Neural cell (in vitro differentiated cells): ENCODE data around the gene SEC24C. TPM values are rescaled to one million over a fixed set of nuclear protein-coding genes. Genes with fewer than 3 reads are reported as not detected.

Source experiments
- H2AFZ ChIP-seq: fragments of 200-600, 300-800 bp; sonication (generic), shearing (Covaris generic); 2 replicates; pipeline ENCODE4 v1.6.0; 2014; ENCODE audit warnings: low read depth, mild to moderate bottlenecking, antibody characterized with exemption, low read length, moderate library complexity
- H3F3A ChIP-seq: fragments of 200-600 bp; shearing (Covaris generic); 2 replicates; pipeline ENCODE4 v1.6.1; 2016; ENCODE audit warnings: mild to moderate bottlenecking, moderate library complexity, mixed read lengths, antibody characterized with exemption, low read length; ENCODE audit not compliant: insufficient read depth, poor library complexity, severe bottlenecking
- H3K27ac ChIP-seq: fragments of 200-600, 300-800 bp; sonication (generic), shearing (Covaris generic); 2 replicates; pipeline ENCODE4 v1.5.1; 2014; ENCODE audit warnings: mild to moderate bottlenecking, low read length, moderate library complexity
- H3K27me3 ChIP-seq: fragments of 300-800, 200-600 bp; sonication (generic), shearing (Covaris generic); 2 replicates; pipeline ENCODE4 v1.6.0; 2014; ENCODE audit warnings: mild to moderate bottlenecking, low read depth, low read length, moderate library complexity; ENCODE audit not compliant: insufficient read depth
- H3K36me3 ChIP-seq: fragments of 300-800, 200-600 bp; sonication (generic), shearing (Covaris generic); 2 replicates; pipeline ENCODE4 v1.5.1; 2014; ENCODE audit warnings: mild to moderate bottlenecking, antibody characterized with exemption, low read length, moderate library complexity; ENCODE audit not compliant: insufficient read depth
- H3K4me2 ChIP-seq: fragments of 300-800, 200-600 bp; sonication (generic), shearing (Covaris generic); 2 replicates; pipeline ENCODE4 v1.6.0; 2014; ENCODE audit warnings: mild to moderate bottlenecking, low read length
- H3K4me3 ChIP-seq: fragments of 300-800, 200-600 bp; sonication (generic), shearing (Covaris generic); 2 replicates; pipeline ENCODE4 v1.5.1; 2014; ENCODE audit warnings: mild to moderate bottlenecking, low read length, moderate library complexity
- H3K79me2 ChIP-seq: fragments of 200-600 bp; shearing (Covaris generic); replicated peaks from 2 replicates; pipeline ENCODE4 v1.6.0; 2014; ENCODE audit warnings: mild to moderate bottlenecking, low read length, moderate library complexity; ENCODE audit not compliant: insufficient read depth
- H3K9ac ChIP-seq: fragments of 300-800, 200-600 bp; sonication (generic), shearing (Covaris generic); 2 replicates; pipeline ENCODE4 v1.6.1; 2016; ENCODE audit warnings: mild to moderate bottlenecking, low read length, mixed read lengths
- H3K9me2 ChIP-seq: fragments of 200-600 bp; shearing (Covaris generic); 2 replicates; pipeline ENCODE4 v1.6.1; 2016; ENCODE audit warnings: mild to moderate bottlenecking, low read length, mixed read lengths; ENCODE audit not compliant: insufficient read depth
- H3K9me3 ChIP-seq: fragments of 200-600, 300-800 bp; sonication (generic), shearing (Covaris generic); 2 replicates; pipeline ENCODE4 v1.6.1; 2016; ENCODE audit warnings: mild to moderate bottlenecking, mixed run types, low read length, moderate library complexity, mixed read lengths
- H4K20me1 ChIP-seq: fragments of 200-600 bp; shearing (Covaris generic); 2 replicates; pipeline ENCODE4 v1.6.1; 2016; ENCODE audit warnings: mild to moderate bottlenecking, mixed run types; ENCODE audit not compliant: insufficient read depth
- CTCF ChIP-seq: fragments of 450-650 bp; IDR thresholded peaks from 2 replicates; pipeline ENCODE4 v1.5.1; 2014; ENCODE audit warnings: antibody characterized with exemption, mild to moderate bottlenecking, moderate library complexity; ENCODE audit not compliant: poor library complexity, severe bottlenecking
- EP300 ChIP-seq: fragments of 450-650 bp; conservative IDR thresholded peaks from 2 replicates; pipeline ENCODE4 v1.6.1; 2014; ENCODE audit warnings: antibody characterized with exemption, mild to moderate bottlenecking, moderate library complexity; ENCODE audit not compliant: poor library complexity, severe bottlenecking
- EZH2 ChIP-seq: fragments of 200-600, 300-800 bp; shearing (Covaris generic), sonication (generic); IDR thresholded peaks from 2 replicates; pipeline ENCODE4 v1.6.1; 2014; ENCODE audit warnings: antibody characterized with exemption, low read length, borderline replicate concordance, mild to moderate bottlenecking; ENCODE audit not compliant: insufficient read depth, poor library complexity, severe bottlenecking
- MXI1 ChIP-seq: fragments of 450-650 bp; conservative IDR thresholded peaks from 2 replicates; pipeline ENCODE4 v1.6.1; 2014; ENCODE audit warnings: antibody characterized with exemption, mild to moderate bottlenecking; ENCODE audit not compliant: poor library complexity, severe bottlenecking
- POLR2AphosphoS5 ChIP-seq: IDR thresholded peaks from 2 replicates; pipeline ENCODE4 v1.6.1; 2012
- RAD21 ChIP-seq: fragments of 450-650 bp; conservative IDR thresholded peaks from 2 replicates; pipeline ENCODE4 v1.6.1; 2014; ENCODE audit warnings: antibody characterized with exemption, mild to moderate bottlenecking, moderate library complexity
- REST ChIP-seq: IDR thresholded peaks from 2 replicates; pipeline ENCODE4 v1.6.1; 2012; ENCODE audit warnings: borderline replicate concordance
- SMC3 ChIP-seq: fragments of 450-650 bp; conservative IDR thresholded peaks from 2 replicates; pipeline ENCODE4 v1.6.1; 2014; ENCODE audit warnings: antibody characterized with exemption, mild to moderate bottlenecking, moderate library complexity; ENCODE audit not compliant: poor library complexity
- TAF1 ChIP-seq: IDR thresholded peaks from 2 replicates; pipeline ENCODE4 v1.6.1; 2012; ENCODE audit warnings: low read depth
- polyA plus RNA-seq: library from polyadenylated mRNA; depleted of rRNA; stranded (reverse); fragments of >200 nt; gene quantifications from 2 replicates; pipeline ENCODE4 v1.2.3, GENCODE V29; 2014

SEC24C gene
- polyA plus RNA-seq, 1 donor from 2014 or later, result 43.0 TPM

GRCh38 chr10:73788864-73789658, 44.9 kb downstream of the SEC24C start:
- Histone ChIP-seq H2AFZ (no peak overlapping the region), H3K27ac (no peak overlapping the region), H3K9me3 (no peaks in the 10 kb centered on the region), H3F3A (no peaks in the 10 kb centered on the region), H3K4me2 (no peak overlapping the region), H3K27me3 (no peaks in the 10 kb centered on the region), H4K20me1 (peaks cover 3% of the 10 kb centered on the region), H3K9ac (no peak overlapping the region), H3K4me3 (no peak overlapping the region), H3K79me2 (peaks cover 29% of the 10 kb centered on the region), H3K36me3 (no peaks in the 10 kb centered on the region), H3K9me2 (no peaks in the 10 kb centered on the region)
- TF ChIP-seq EZH2 (no peak), SMC3 (no peak), TAF1 (no peak), CTCF (no peak), POLR2AphosphoS5 (no peak)

GRCh38 chr10:73789659-73790055, 45.5 kb downstream of the SEC24C start:
- Histone ChIP-seq H3K79me2 (peaks cover 26% of the 10 kb centered on the region), H3K27ac (no peak overlapping the region), H3K4me3 (no peak overlapping the region), H3K36me3 (no peaks in the 10 kb centered on the region), H2AFZ (no peak overlapping the region), H3K4me2 (no peak overlapping the region), H3K9me3 (no peaks in the 10 kb centered on the region), H3K27me3 (no peaks in the 10 kb centered on the region), H3K9me2 (no peaks in the 10 kb centered on the region), H3K9ac (no peak overlapping the region), H4K20me1 (peaks cover 3% of the 10 kb centered on the region), H3F3A (no peaks in the 10 kb centered on the region)
- TF ChIP-seq MXI1 (no peak), EZH2 (no peak), REST (no peak), POLR2AphosphoS5 (no peak), TAF1 (no peak), CTCF (no peak), RAD21 (no peak), EP300 (no peak), SMC3 (no peak)
